HG03558 (cell line): ENCODE data around the gene PTPRR.

Experiments used
- ATAC-seq: cut with Tn5 transposase; IDR thresholded peaks from one replicate; pipeline ENCODE4 v1.9.1; 2021; ENCODE audit warnings: moderate number of reproducible peaks; ENCODE audit not compliant: unreplicated experiment; ENCODE audit errors: extremely low read depth

Gene PTPRR

DNA sequence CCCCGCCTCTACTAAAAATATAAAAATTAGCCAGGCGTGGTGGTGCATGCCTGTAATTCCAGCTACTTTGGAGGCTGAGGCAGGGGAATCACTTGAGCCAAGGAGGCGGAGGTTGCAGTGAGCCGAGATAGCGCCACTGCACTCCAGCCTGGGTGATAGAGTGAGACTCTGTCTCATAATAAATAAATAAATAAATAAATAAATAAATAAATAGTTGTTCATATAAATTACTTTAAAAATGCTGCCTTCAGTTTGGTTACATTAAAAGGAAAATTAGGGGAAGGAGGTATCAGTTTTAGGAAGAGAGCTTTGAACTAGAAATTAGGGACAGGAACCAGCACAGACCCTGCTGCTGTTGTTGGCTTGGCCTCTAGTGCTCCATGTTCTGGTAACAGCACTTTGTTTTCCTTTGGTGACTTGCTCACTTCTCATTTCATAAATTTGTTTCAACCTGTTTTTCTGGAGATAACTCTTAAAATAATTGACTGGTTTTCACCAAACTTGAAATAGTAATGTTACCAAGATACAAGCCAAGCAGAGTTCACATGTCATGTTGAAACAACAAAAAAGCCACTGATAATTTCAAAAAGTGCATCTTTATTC is 260.4 kb downstream of the PTPRR start:
- no peak for ATAC-seq

DNA sequence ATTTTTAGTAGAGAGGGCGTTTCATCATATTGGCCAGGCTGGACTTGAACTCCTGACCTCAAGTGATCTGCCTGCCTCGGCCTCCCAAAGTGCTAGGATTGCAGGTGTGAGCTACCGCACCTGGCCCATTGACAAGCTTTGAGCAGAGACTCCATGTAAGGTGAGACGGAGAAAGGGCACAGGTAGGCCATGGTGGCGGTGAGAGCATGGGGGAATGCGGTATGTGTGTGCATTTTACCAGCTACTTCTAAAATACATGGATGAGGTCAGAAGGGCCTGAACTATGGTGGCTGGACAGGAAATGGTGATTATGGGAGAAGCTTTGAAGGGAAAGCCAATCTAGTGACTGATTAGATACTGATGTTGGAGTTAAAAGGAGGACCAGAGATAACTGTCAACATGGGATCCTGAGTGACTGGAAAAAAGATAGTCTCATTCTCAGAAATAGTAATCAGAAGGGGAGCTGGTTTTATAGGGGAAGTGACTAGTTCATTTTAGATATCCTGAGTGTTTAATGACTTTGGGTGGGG is 261.4 kb downstream of the PTPRR start:
- no peak for ATAC-seq

DNA sequence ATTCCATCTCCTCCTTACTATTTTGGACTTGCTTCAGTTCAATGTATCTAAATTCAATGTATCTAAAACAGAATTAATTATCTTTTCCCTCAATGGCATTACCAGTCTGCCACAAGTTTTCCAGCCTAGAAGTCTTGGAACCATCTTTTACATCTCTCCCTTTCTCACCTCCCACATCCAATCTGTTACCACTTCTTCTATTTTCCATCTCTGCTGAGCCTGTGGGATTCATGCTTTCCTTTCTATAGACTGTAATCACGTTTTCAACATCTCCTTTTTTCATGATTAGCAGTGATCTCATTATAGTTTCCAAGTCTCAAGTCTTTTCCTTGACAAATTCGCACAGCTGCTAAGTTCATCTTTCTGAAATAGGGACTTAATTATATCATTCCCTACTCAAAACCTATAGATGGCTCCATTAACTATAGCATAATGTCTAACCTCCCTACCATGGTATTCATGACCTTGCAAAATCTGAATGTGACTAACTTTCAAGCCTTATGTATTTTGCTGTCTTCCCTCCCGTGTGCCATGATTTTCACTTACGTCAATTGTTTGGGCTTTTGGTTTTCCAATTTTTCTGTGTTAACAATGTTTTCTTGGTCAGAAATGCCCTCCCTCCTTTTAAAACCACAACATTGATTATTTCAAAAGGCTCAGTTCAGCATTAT is 262.8 kb downstream of the PTPRR start:
- ATAC-seq: no peak

DNA sequence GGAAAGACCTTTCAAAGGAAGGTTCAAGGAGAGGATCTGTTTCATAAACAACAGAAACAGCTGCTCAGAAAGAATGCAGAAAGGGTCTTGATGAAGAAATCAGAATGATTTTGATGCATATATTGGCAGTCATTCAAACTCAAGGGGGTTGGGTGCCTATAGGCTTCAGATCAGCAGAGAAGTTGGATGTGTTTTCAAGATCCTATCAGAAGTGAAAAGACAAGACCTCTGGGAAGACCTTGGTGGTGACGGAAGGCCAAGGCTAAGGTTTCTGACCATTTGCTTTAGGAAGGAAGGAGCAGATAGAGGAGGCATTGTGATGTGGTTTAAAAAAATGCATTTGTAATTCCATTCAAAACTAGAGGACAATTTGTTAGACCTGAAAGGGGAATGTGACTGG is 268.1 kb downstream of the PTPRR start:
- ATAC-seq: no peak

DNA sequence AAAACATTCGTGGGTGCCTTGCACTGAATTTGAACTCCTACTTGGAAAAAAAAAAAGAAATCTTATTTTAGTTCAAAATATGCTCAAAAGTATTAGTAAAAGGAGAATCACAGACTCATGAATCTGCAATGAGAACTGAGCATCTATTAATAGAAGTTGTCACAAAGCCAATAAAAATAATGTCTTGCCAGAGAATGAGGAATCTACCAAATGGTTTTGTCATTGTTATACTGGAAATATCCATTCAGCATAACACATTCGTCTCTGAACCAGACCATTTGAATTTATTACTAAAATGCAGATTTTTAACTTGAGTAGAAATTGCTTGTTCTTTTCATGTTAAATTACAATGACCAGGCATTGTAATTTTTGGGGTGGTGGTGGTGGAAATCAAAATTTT is 271.7 kb downstream of the PTPRR start:
- ATAC-seq: no peak

DNA sequence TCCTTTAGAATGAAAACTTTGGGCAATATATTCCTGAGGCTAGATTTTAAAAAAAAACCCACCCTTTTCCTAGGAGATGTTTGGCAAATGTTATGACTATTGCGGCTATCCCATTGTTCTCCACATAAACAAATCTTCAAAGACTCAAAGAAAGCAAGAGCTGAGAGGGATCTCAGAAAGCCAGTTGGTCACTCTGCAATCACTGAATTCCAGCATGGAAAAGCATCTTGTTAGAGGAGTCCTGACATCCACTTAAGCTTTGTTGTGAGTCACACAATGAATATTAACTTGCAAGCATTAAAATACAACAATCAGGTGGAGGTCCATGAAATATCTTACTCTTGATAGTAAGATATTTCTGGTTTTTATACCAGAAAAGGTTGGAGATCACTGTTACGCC is 272.3 kb downstream of the PTPRR start:
- no peak for ATAC-seq

DNA sequence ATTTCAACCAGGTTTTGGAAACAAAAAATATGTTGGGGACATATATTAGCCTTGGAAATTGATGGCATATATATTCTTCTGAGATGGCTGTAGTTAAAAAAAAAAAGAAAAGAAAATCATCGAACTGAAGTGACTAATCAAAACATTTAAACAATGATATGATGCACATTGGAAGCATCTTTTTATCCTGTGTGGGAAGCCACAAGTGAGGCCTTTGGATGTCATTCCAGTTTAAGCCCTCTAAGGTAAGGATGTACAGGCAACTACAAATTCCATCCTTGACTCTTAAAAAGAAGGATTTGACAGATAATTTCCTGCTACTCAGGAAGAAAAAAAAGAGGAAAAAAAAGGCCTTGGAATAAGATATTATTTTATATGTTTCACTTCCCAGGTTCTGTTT is 273.7 kb downstream of the PTPRR start:
- no peak for ATAC-seq

DNA sequence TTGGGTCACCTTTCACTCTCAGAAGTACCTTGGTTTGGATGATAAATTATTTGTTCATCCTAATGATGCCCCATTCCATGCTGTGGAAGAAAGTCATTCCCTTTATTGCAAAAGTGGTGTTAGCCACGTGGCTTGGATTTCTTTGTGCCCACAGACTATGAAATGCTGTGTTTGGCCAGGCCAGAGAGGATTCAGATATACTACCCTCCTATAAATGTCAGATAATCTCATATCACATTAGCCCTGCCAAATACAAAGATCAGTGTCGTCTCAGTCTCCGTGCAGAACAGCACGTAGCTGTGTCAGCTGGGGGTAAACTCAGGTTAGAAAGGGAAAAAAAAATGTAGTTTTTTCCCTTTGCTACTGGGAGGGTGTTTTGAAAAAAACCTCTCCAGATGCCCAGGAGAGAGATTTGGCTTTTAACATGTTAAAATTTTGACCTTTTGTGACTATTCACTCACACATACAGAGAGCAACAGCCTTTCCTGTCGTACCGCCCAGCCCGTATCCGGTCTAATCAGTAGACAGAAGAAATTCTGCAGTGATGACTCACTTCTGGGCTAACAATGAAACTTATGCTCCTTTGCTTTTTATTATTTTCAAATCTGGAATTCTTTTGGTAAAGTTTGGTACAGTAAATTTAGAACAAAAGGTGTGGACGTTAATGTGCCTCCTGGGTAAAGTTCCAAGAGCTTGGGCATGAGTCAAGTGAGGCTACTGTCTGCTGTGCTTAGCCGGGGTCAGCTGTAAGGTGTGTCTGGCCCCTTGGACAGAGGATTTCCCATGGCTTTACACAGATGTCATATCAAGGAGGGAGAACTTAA is 274.8 kb downstream of the PTPRR start:
- ATAC-seq: peak; percentile 74

DNA sequence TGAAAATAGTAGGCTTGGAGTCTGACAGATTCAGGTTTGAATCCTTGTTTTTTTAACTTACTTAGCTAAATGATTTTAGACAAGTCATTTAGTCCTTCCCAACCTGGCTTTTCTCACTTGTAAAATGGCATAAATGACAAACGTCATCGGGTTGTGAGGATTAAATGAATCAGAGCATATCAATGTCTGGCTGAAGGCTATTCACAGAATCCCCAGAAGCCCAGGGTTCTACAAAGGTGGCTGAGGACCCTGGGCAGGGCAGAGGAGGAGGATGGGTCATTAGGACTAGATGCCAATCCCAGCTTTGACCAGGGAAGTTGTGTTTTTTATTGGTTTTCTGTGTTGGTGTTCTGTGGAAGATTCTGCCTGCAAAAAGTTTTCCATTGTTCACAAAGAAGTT is 275.7 kb downstream of the PTPRR start:
- no peak for ATAC-seq

DNA sequence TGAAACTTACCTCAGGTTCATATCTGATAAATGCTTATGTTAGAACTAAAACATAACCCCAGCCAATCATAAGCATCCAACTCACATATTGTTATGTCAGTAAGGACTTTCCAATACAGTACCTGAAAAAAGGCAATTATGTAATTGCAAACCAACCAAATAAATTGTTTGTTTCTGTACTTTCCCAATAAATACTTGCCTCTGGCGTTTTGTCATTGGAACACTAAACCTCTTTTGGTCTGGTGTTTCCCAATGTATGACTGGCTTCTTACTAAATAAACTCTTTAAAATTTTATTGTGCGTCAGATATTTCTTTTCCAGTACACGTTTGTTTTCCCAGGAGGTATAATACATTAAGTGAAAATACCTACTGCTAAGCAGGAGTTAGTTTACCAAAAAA is 276.6 kb downstream of the PTPRR start:
- no peak for ATAC-seq

DNA sequence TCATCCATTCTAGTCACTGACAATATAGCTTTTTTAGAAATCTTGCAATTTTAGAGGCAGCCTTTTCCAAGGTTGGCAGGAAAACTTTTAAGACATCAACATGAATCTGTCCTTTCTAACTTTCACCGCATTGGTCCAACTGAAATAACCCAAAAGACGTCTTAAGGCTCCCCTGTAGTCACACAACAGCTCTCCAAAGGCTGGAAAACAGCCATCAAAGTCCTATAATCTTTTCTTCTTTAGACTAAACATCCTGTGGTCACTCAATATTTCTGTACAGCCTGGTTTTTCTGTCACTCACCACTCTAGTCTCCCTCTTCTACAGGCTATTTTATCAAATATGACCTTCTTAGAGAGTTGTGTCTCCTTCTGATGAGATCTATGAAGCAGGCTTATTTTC is 278.8 kb downstream of the PTPRR start:
- no peak for ATAC-seq

DNA sequence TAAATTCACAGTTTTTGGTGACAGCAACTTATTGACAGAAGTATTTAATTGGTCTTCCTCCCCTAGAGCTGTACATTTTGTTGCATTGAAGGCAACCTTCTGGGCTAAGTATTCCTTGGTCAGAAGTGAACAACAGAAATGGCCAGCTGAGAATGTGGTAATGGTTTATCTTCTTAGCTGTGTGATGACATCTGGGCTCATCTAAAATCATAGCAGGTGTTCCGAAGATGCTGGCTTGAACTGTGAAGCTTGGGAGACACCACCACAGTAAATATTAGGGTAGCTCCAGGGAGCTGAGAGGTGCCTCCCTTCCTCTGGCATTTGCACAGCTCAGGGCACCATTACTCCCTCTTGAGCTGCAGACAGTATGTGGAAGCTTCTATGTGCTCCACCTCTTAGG is 279.6 kb downstream of the PTPRR start:
- ATAC-seq: no peak

DNA sequence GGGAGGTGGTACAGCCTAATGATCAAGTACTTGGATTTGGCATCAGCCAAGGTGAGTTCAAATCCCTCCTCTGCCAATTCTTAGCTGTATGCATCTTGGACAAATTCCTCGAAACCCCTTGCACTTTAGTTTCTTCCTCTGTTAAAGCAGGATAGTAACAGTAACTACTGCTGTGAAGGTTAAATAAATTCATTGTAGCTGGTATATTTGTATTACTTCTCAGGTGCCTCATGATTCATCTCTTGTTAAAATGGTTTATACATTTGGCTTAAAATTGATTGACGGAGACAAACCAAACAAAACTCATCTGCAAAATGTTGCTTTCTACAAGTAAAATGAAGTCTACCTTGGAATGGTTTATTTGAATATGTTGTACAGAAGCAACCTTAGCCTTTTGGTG is 281.0 kb downstream of the PTPRR start:
- ATAC-seq: no peak

DNA sequence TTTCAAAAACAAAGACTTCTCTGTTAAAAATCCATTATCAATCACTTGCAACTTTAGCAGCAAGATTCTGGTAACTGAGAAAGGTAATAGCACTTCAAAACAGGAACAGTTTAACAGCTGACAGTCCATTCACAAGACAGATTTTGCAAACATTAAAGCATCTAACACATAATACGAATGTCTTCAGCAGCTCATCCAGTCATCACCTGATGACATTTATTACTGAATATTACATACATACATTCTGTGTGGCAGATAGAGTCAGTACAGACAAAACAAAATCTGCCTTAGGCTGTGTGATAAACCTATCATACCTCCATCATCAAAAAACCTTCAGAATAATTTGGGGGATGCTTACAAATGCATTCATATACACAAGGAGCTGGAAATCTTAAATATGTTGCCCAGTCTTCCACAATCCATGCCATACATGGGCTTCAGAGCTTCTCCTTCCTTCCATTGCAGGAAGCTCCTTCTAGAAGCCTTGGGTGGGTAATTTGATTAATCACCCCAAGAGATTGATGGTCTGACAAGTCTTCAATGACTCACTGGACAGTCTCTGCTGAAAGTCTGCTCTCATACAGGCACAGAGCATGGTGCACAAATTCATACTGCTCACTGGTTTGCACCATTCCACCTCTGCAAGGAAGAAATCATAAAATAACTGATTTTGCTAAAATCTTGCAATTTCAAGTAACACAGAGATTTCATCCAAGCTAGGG is 281.7 kb downstream of the PTPRR start:
- no peak for ATAC-seq

DNA sequence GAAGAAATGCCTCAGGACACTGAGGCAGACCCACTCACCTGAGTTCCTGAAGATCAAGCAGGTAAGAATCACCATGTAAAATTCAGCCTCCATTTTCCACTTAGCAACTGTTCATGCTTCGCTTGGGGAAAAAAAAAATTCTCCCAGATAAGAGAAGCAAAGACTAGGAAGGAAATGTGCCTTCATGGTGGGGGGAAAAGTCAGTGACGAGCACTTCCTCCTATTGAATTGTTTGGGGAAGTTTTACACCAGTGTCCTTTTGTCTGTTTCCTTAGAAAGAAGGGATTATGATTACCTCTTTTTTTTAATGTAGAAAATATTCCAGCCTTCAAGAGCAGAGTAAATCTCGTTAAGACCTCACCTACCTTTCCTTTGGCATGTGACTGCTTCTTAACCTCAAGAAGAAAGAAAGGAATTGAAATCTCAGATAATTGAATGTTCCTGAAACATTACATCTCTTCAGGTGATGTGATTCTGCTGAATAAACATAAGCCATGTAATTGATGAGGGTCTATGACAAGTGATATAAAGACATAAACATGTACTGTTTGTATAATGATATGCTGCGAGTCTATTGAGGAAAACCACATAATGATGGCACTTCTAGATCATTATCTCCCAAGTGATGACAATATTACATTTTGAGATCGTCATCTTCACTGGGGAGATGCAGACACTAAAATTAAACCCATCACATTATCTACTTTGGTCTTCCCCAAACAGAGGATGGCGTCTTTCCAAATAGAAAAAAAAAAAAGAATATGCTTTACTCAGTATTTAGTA is 283.0 kb downstream of the PTPRR start, which contains the start of gene PTPRB:
Gene PTPRB (minus strand): TSS at position 127 of the 783 bp plus-strand sequence. CDS start 34 bp downstream, at position 93.
- ATAC-seq: no peak

DNA sequence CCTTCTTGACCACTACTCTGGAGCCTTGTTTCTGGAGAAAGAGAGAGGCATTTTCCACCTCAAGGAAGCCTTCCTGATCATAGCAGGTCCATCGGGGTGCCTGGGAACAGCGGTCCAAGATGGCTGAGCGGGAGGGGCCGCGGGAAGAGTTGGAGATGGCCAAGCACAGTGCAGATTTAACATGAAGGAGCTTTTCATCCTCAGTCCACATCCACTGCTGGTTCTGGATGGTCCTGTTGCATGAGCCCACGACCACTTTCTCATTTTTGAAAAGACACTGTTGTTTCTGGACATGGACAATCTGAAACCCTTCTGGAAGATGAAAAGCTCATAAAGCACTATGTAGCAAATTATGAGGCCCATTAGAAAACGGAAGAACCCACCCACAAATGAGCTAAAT is 284.8 kb downstream of the PTPRR start:
- ATAC-seq: no peak

DNA sequence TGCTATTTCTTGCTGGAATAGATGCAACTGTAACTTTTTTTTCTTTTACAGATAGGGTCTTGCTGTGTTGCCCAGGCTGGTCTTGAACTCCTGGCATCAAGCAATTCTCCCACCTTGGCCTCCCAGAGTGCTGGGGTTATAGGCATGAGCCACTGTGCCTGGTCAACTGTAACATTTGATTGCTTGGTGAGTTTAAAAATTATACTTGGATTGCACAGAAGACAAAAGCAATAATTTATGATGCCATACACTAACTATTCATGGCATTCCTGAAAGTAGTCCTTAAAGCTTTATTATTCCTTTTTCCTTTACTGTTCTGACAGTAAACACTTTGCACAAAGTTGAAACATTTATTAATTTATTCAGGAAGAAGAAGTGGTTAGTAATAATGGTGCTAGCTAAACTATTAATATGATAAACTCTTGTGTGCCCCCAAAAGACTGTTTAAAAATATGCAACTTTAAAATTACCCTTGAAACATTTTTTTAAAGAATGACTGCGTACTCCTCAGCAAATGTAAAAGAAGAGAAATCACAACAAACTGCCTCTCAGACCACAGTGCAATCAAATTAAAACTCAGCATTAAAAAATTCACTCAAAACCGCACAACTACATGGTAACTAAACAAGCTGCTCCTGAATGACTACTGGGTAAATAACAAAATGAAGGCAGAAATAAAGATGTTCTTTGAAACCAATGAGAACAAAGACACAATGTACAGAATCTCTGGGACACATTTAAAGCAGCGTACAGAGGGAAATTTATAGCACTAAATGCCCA is 291.6 kb downstream of the PTPRR start:
- no peak for ATAC-seq

DNA sequence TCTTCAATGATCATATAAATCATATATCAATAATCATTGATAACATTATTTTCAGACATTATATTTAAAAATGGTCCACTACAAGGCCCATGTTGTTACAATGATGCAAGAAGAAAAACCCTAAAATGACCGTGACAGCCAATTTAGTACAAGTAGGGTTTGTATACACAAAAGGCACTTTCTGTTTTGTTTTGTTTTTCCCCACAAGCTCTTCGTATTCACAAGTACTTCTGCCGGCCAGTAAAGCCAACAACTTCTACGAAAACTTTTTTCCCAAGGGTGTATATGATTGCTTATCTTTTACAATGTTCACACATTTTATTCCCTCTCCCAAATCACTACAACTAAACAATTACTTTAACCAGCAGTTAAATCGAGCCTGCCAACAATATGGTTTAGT is 292.9 kb downstream of the PTPRR start:
- ATAC-seq: no peak

DNA sequence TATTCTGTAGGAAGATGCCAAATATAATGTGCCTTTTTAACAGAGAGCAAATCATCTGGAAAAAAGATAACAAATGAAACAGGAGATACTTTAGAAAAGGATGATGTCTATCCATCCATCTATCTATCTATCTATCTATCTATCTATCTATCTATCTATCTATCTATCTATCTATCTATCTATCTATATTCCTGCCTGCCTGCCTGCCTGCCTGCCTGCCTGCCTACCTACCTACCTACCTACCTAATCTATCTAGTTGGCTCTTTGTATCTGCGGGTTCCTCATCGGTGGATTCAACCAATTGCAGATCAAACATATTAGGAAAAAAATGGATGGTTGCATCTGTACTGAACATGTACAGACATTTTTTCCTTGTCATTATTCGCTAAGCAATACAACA is 294.4 kb downstream of the PTPRR start:
- no peak for ATAC-seq
